ENCODE results near the gene GHR.

Gene GHR

GRCh38 chr5:42591015-42591414, 167.8 kb downstream of the GHR start:
- no peak for TF ChIP-seq CTCF (IDR thresholded peaks at IDR 0.05)
- H3K27ac ChIP-seq, result no peak overlapping the region

- no peak overlapping the region for H3K27ac ChIP-seq
- no peak for TF ChIP-seq ZFX (IDR thresholded peaks at IDR 0.05; ENCODE audit: borderline replicate concordance)
- TF ChIP-seq CTCF (IDR thresholded peaks at IDR 0.05), result no peak
Observed at GRCh38 chr5:42592401-42593140, 169.3 kb downstream of the GHR start.

- no peak overlapping the region for H3K27ac ChIP-seq
- TF ChIP-seq ZFX (IDR thresholded peaks at IDR 0.05; ENCODE audit: borderline replicate concordance) (no peak), CTCF (IDR thresholded peaks at IDR 0.05) (no peak)
Observed at GRCh38 chr5:42593591-42593990, 170.4 kb downstream of the GHR start.

GRCh38 chr5:42595597-42595996, 172.4 kb downstream of the GHR start:
- TF ChIP-seq CTCF (IDR thresholded peaks at IDR 0.05) (no peak), ZFX (IDR thresholded peaks at IDR 0.05; ENCODE audit: borderline replicate concordance) (no peak)

GRCh38 chr5:42596817-42597216, 173.6 kb downstream of the GHR start:
- H3K27ac ChIP-seq, result no peak overlapping the region
- no peak for TF ChIP-seq ZFX (IDR thresholded peaks at IDR 0.05; ENCODE audit: borderline replicate concordance)
- no peak for TF ChIP-seq CTCF (IDR thresholded peaks at IDR 0.05)

More at GRCh38 chr5:42595597-42595996, 172.4 kb downstream of the GHR start:
- no peak overlapping the region for H3K27ac ChIP-seq

GRCh38 chr5:42597318-42597937, 174.2 kb downstream of the GHR start:
- TF ChIP-seq CTCF (IDR thresholded peaks at IDR 0.05) (no peak), ZFX (IDR thresholded peaks at IDR 0.05; ENCODE audit: borderline replicate concordance) (no peak)
- H3K27ac ChIP-seq, result no peak overlapping the region

GRCh38 chr5:42598311-42598710, 175.1 kb downstream of the GHR start:
- no peak for TF ChIP-seq ZFX (IDR thresholded peaks at IDR 0.05; ENCODE audit: borderline replicate concordance)
- no peak for TF ChIP-seq CTCF (IDR thresholded peaks at IDR 0.05)
- H3K27ac ChIP-seq, result no peak overlapping the region
